ENCODE measurements around the gene TF.

Gene TF

DNA sequence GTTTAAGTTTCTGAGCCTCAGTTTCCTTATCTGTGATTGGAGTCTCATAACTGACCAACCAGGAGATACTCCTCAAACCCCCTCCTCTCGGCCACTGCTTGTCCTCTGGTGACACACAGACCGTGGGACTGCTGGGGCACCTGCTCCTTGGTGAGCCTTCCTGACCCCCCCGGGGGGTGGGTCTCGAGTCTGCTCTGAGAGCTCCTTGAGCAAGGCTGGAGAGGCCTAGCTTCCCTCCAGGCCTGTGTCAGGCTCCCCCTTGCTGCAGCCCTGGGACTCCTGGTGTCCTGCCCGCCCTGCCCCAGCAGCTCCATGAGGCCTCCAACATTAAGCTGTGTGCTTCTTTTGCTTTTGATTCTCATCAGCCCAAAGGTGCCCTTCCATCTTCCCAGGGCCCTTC lies 87.1 kb downstream of the TF start:
- DNase-seq (ENCODE audit: low read depth), result no peak
- TF ChIP-seq, protein P1, sequence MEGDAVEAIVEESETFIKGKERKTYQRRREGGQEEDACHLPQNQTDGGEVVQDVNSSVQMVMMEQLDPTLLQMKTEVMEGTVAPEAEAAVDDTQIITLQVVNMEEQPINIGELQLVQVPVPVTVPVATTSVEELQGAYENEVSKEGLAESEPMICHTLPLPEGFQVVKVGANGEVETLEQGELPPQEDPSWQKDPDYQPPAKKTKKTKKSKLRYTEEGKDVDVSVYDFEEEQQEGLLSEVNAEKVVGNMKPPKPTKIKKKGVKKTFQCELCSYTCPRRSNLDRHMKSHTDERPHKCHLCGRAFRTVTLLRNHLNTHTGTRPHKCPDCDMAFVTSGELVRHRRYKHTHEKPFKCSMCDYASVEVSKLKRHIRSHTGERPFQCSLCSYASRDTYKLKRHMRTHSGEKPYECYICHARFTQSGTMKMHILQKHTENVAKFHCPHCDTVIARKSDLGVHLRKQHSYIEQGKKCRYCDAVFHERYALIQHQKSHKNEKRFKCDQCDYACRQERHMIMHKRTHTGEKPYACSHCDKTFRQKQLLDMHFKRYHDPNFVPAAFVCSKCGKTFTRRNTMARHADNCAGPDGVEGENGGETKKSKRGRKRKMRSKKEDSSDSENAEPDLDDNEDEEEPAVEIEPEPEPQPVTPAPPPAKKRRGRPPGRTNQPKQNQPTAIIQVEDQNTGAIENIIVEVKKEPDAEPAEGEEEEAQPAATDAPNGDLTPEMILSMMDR (IDR thresholded peaks at IDR 0.05; ENCODE audit: low read depth, low read length, missing control alignments), result no peak
- H3K4me3 ChIP-seq (ENCODE audit: low read depth, low read length), result no peak overlapping the region
- in situ Hi-C loops (cut with HindIII; ENCODE audit: low sequenced_read_pairs), result no loop called here

DNA sequence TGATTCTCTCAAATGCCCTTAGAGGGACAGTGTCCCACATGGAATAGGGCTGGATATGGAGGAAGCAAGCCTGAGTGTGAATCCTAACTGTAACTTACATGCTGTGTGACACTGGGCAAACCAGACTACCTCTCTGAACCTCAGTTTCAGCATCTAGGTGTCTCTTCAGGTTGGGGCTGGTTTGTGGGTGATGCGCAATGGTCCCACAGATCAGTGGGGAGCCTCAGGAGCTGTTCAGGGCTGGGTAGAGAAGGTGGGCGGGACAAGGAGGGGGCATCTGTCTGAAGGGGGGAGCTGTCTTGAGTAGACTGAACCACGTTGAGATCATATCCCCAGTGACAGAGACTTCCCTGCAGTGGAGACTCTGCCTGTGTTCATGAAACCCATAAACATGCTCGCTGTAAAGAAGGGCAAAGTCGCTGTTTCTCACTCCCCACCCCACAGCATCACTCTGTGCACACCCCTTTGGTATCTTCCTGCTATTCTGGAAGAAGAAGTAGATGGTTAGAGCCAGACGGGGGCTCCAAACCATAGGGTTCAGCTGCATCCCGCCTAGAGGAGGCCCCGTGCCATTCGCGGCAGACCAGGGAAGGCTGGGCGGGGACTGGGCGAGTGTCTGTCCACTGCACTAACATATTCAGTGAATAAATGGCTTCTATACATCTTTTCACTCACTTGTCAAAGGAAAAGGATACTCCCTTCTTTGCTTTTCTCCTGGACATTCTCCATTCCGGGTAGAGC lies 87.9 kb downstream of the TF start:
- no peak for DNase-seq (ENCODE audit: low read depth)
- TF ChIP-seq, protein P1 (IDR thresholded peaks at IDR 0.05; ENCODE audit: low read depth, low read length, missing control alignments), result no peak
- in situ Hi-C loops (cut with HindIII; ENCODE audit: low sequenced_read_pairs), result no loop called here
- H3K4me3 ChIP-seq (ENCODE audit: low read depth, low read length), result no peak overlapping the region

DNA sequence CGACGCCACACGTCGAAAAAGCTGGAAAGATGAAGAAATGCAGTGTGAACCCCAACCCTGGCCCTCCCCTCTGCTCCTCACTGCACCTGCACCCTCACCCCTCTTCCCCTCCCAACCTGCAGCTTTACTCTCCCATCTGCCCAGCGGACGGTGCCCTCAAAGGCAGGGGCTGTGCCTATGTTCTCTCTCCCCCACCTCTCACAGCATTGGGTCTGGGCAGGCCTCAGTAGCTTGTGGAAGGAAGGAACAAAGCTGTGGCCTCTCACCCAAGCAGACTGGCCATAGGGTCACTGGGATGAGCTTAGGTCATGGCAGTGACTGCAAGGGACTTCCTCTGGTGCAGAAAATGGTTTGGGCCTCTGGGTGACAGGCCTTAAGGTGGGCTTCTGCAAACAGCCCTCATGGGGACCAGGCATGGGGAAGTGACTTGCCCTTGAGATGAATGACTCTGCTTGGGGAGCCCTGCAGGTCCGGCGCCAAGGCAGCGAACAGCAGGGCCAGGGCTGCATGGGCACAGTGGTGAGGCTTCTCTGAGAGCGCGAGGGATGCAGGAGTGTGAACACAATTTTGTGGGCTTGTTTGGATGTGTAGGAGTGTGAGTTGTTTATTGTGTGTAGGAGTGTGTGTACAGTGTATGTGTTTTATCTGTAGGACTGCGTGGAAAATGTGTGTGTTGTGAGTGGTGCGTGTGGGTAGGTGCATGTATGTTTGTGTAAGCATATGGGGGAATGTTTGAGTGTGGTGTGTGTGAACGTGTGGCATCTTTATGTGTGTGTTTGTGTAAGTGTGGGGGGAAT lies 88.6 kb downstream of the TF start:
- DNase-seq (ENCODE audit: low read depth), result no peak
- in situ Hi-C loops (cut with HindIII; ENCODE audit: low sequenced_read_pairs), result no loop called here
- TF ChIP-seq, protein P1 (IDR thresholded peaks at IDR 0.05; ENCODE audit: low read depth, low read length, missing control alignments), result no peak
- no peak overlapping the region for H3K4me3 ChIP-seq (ENCODE audit: low read depth, low read length)

DNA sequence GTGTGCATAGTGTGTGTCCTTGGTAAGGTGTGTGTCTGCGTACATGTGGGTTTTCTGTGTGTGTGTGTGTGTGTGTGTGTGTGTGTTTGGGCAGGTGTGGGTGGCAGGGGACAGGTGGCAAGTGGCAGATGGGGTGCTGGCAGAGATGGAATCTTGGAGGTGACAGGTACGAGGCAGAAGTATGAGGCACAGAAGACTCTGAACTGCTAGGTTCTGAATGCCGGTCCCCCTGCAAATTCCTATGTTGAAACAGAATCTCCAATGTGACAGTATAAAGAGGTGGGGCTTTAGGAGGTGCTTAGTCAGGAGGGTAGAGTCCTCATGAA lies 89.2 kb downstream of the TF start:
- in situ Hi-C loops (cut with HindIII; ENCODE audit: low sequenced_read_pairs), result no loop called here

DNA sequence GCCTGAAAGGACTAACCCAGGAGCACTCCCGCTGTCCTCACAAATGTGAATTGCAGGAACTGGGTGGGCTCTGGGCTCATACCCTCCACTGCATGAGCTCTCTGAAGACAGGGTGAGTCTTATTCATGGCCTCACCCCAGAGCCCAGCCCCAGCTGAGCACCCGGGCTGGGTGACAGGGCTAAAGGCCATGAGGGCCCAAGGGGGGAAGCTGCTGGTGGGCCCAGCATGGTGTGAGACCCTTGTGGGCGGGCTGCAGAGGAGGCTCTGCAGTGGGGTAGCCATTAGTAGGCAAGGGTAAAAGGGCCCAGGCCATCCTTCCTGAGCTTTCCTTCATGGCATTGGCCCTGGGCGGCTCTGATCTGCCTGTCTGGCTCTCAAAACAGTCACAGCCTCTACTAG lies 89.8 kb downstream of the TF start:
- in situ Hi-C loops (cut with HindIII; ENCODE audit: low sequenced_read_pairs), result no loop called here
- DNase-seq (ENCODE audit: low read depth), result no peak
- no peak overlapping the region for H3K4me3 ChIP-seq (ENCODE audit: low read depth, low read length)
- TF ChIP-seq, protein P1 (IDR thresholded peaks at IDR 0.05; ENCODE audit: low read depth, low read length, missing control alignments), result no peak

More for the DNA sequence above, 89.2 kb downstream of the TF start:
- H3K4me3 ChIP-seq (ENCODE audit: low read depth, low read length), result no peak overlapping the region
- no peak for DNase-seq (ENCODE audit: low read depth)
- TF ChIP-seq, protein P1 (IDR thresholded peaks at IDR 0.05; ENCODE audit: low read depth, low read length, missing control alignments), result no peak

DNA sequence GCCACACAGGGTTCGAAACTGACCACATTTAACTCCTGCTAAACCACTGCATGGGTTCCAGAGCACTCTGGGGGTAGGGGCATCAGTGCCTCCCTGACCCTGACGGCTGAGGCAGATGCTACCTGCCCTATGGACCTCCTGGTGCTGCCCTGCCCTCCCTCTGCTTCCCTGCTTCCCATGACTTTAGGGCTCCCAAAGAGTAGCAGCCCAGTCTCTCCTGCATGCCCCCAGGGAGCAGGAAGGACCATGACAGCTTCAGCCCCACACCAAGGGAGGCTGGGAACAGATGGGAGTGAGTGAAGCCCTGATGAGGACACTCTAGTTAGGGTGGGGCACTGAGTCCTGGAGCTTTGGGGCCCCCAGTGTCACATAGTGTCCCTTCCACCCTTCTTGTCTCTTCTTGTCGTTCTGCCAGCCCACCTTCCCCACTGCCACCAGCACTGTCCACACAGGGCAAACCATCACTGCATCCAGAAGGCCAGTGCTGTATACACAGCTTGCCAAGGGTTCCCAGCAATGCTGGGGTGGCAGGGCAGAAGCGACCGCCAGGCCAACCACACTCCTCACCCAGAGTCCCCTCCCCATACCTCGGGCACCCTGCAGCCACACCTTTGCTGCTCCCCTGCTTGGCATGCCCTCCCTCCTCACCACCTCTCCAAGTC lies 90.4 kb downstream of the TF start:
- TF ChIP-seq, protein P1 (IDR thresholded peaks at IDR 0.05; ENCODE audit: low read depth, low read length, missing control alignments), result no peak
- H3K4me3 ChIP-seq (ENCODE audit: low read depth, low read length), result no peak overlapping the region
- DNase-seq (ENCODE audit: low read depth), result no peak
- in situ Hi-C loops (cut with HindIII; ENCODE audit: low sequenced_read_pairs), result no loop called here

All from astrocyte of the cerebellum (primary cell).